Measurements from ENCODE around the gene GPLD1.

Gene GPLD1

GRCh38 chr6:24460966-24461365 lies 28.4 kb downstream of the GPLD1 start:
- no peaks in the 10 kb centered on the region for H3K36me3 ChIP-seq (ENCODE audit: insufficient read depth, low read length)

GRCh38 chr6:24458941-24459340 lies 30.4 kb downstream of the GPLD1 start:
- H3K4me1 ChIP-seq (ENCODE audit: insufficient read depth, low read length), result no peaks in the 10 kb centered on the region
- no peak overlapping the region for H2AFZ ChIP-seq (ENCODE audit: low read depth, low read length)
- H3K27me3 ChIP-seq (ENCODE audit: insufficient read depth, low read length), result no peaks in the 10 kb centered on the region
- H3K9me3 ChIP-seq (ENCODE audit: low read length), result peaks cover 2% of the 10 kb centered on the region
- H3K36me3 ChIP-seq (ENCODE audit: insufficient read depth, low read length), result no peaks in the 10 kb centered on the region
- no peak overlapping the region for H3K4me3 ChIP-seq (ENCODE audit: low read length)

More at GRCh38 chr6:24460966-24461365, 28.4 kb downstream of the GPLD1 start:
- peaks cover 2% of the 10 kb centered on the region for H3K9me3 ChIP-seq (ENCODE audit: low read length)
- H3K27me3 ChIP-seq (ENCODE audit: insufficient read depth, low read length), result no peaks in the 10 kb centered on the region
- H3K4me3 ChIP-seq (ENCODE audit: low read length), result no peak overlapping the region
- no peak overlapping the region for H2AFZ ChIP-seq (ENCODE audit: low read depth, low read length)
- H3K4me1 ChIP-seq (ENCODE audit: insufficient read depth, low read length), result no peaks in the 10 kb centered on the region

- no peak overlapping the region for H3K4me3 ChIP-seq (ENCODE audit: low read length)
- no peaks in the 10 kb centered on the region for H3K36me3 ChIP-seq (ENCODE audit: insufficient read depth, low read length)
- H3K9me3 ChIP-seq (ENCODE audit: low read length), result peaks cover 2% of the 10 kb centered on the region
- H2AFZ ChIP-seq (ENCODE audit: low read depth, low read length), result no peak overlapping the region
- H3K27me3 ChIP-seq (ENCODE audit: insufficient read depth, low read length), result no peaks in the 10 kb centered on the region
- no peaks in the 10 kb centered on the region for H3K4me1 ChIP-seq (ENCODE audit: insufficient read depth, low read length)
Observed at GRCh38 chr6:24458134-24458533, 31.2 kb downstream of the GPLD1 start.

- Histone ChIP-seq H3K36me3 (ENCODE audit: insufficient read depth, low read length) (no peaks in the 10 kb centered on the region), H3K9me3 (ENCODE audit: low read length) (no peaks in the 10 kb centered on the region), H2AFZ (ENCODE audit: low read depth, low read length) (no peak overlapping the region), H3K4me3 (ENCODE audit: low read length) (no peak overlapping the region), H3K27me3 (ENCODE audit: insufficient read depth, low read length) (no peaks in the 10 kb centered on the region), H3K4me1 (ENCODE audit: insufficient read depth, low read length) (no peaks in the 10 kb centered on the region)
Observed at GRCh38 chr6:24455061-24455460, 34.3 kb downstream of the GPLD1 start.

GRCh38 chr6:24454452-24454851 lies 34.9 kb downstream of the GPLD1 start:
- Histone ChIP-seq H3K27me3 (ENCODE audit: insufficient read depth, low read length) (no peaks in the 10 kb centered on the region), H2AFZ (ENCODE audit: low read depth, low read length) (no peak overlapping the region), H3K9me3 (ENCODE audit: low read length) (no peaks in the 10 kb centered on the region), H3K4me1 (ENCODE audit: insufficient read depth, low read length) (no peaks in the 10 kb centered on the region), H3K4me3 (ENCODE audit: low read length) (no peak overlapping the region), H3K36me3 (ENCODE audit: insufficient read depth, low read length) (no peaks in the 10 kb centered on the region)

- H2AFZ ChIP-seq (ENCODE audit: low read depth, low read length), result no peak overlapping the region
Observed at GRCh38 chr6:24453921-24454320, 35.5 kb downstream of the GPLD1 start.

GRCh38 chr6:24451581-24452388 lies 37.6 kb downstream of the GPLD1 start:
- no peaks in the 10 kb centered on the region for H3K36me3 ChIP-seq (ENCODE audit: insufficient read depth, low read length)
- H3K27me3 ChIP-seq (ENCODE audit: insufficient read depth, low read length), result no peaks in the 10 kb centered on the region
- H3K4me1 ChIP-seq (ENCODE audit: insufficient read depth, low read length), result no peaks in the 10 kb centered on the region
- H3K4me3 ChIP-seq (ENCODE audit: low read length), result no peak overlapping the region
- no peaks in the 10 kb centered on the region for H3K9me3 ChIP-seq (ENCODE audit: low read length)
- no peak overlapping the region for H2AFZ ChIP-seq (ENCODE audit: low read depth, low read length)

More at GRCh38 chr6:24453921-24454320, 35.5 kb downstream of the GPLD1 start:
- Histone ChIP-seq H3K4me3 (ENCODE audit: low read length) (no peak overlapping the region), H3K9me3 (ENCODE audit: low read length) (no peaks in the 10 kb centered on the region), H3K36me3 (ENCODE audit: insufficient read depth, low read length) (no peaks in the 10 kb centered on the region), H3K4me1 (ENCODE audit: insufficient read depth, low read length) (no peaks in the 10 kb centered on the region), H3K27me3 (ENCODE audit: insufficient read depth, low read length) (no peaks in the 10 kb centered on the region)

GRCh38 chr6:24448828-24449525 lies 40.4 kb downstream of the GPLD1 start:
- H3K4me1 ChIP-seq (ENCODE audit: insufficient read depth, low read length), result no peaks in the 10 kb centered on the region
- H3K9me3 ChIP-seq (ENCODE audit: low read length), result no peaks in the 10 kb centered on the region
- H3K27me3 ChIP-seq (ENCODE audit: insufficient read depth, low read length), result no peaks in the 10 kb centered on the region
- no peak overlapping the region for H2AFZ ChIP-seq (ENCODE audit: low read depth, low read length)
- H3K4me3 ChIP-seq (ENCODE audit: low read length), result no peak overlapping the region
- no peaks in the 10 kb centered on the region for H3K36me3 ChIP-seq (ENCODE audit: insufficient read depth, low read length)

- Histone ChIP-seq H2AFZ (ENCODE audit: low read depth, low read length) (no peak overlapping the region), H3K4me3 (ENCODE audit: low read length) (no peak overlapping the region), H3K9me3 (ENCODE audit: low read length) (no peaks in the 10 kb centered on the region), H3K36me3 (ENCODE audit: insufficient read depth, low read length) (no peaks in the 10 kb centered on the region), H3K4me1 (ENCODE audit: insufficient read depth, low read length) (no peaks in the 10 kb centered on the region), H3K27me3 (ENCODE audit: insufficient read depth, low read length) (no peaks in the 10 kb centered on the region)
Observed at GRCh38 chr6:24448396-24448795, 41.0 kb downstream of the GPLD1 start.

- no peaks in the 10 kb centered on the region for H3K27me3 ChIP-seq (ENCODE audit: insufficient read depth, low read length)
- H2AFZ ChIP-seq (ENCODE audit: low read depth, low read length), result no peak overlapping the region
- no peaks in the 10 kb centered on the region for H3K36me3 ChIP-seq (ENCODE audit: insufficient read depth, low read length)
- no peak overlapping the region for H3K4me3 ChIP-seq (ENCODE audit: low read length)
- no peaks in the 10 kb centered on the region for H3K9me3 ChIP-seq (ENCODE audit: low read length)
- H3K4me1 ChIP-seq (ENCODE audit: insufficient read depth, low read length), result no peaks in the 10 kb centered on the region
Observed at GRCh38 chr6:24446670-24447069, 42.7 kb downstream of the GPLD1 start.

- H2AFZ ChIP-seq (ENCODE audit: low read depth, low read length), result no peak overlapping the region
- H3K36me3 ChIP-seq (ENCODE audit: insufficient read depth, low read length), result no peaks in the 10 kb centered on the region
- H3K4me3 ChIP-seq (ENCODE audit: low read length), result no peak overlapping the region
- no peaks in the 10 kb centered on the region for H3K27me3 ChIP-seq (ENCODE audit: insufficient read depth, low read length)
- H3K9me3 ChIP-seq (ENCODE audit: low read length), result no peaks in the 10 kb centered on the region
- H3K4me1 ChIP-seq (ENCODE audit: insufficient read depth, low read length), result no peaks in the 10 kb centered on the region
Observed at GRCh38 chr6:24445704-24446103, 43.7 kb downstream of the GPLD1 start.

GRCh38 chr6:24444588-24444987 lies 44.8 kb downstream of the GPLD1 start:
- no peaks in the 10 kb centered on the region for H3K4me1 ChIP-seq (ENCODE audit: insufficient read depth, low read length)
- H3K4me3 ChIP-seq (ENCODE audit: low read length), result no peak overlapping the region
- H3K36me3 ChIP-seq (ENCODE audit: insufficient read depth, low read length), result no peaks in the 10 kb centered on the region
- H3K9me3 ChIP-seq (ENCODE audit: low read length), result no peaks in the 10 kb centered on the region
- H3K27me3 ChIP-seq (ENCODE audit: insufficient read depth, low read length), result no peaks in the 10 kb centered on the region
- no peak overlapping the region for H2AFZ ChIP-seq (ENCODE audit: low read depth, low read length)

GRCh38 chr6:24441599-24441904 lies 47.8 kb downstream of the GPLD1 start:
- H3K4me3 ChIP-seq (ENCODE audit: low read length), result no peak overlapping the region
- H3K27me3 ChIP-seq (ENCODE audit: insufficient read depth, low read length), result no peaks in the 10 kb centered on the region
- H2AFZ ChIP-seq (ENCODE audit: low read depth, low read length), result no peak overlapping the region
- H3K9me3 ChIP-seq (ENCODE audit: low read length), result no peaks in the 10 kb centered on the region
- no peaks in the 10 kb centered on the region for H3K36me3 ChIP-seq (ENCODE audit: insufficient read depth, low read length)
- H3K4me1 ChIP-seq (ENCODE audit: insufficient read depth, low read length), result no peaks in the 10 kb centered on the region
